C4-2B (cell line): ENCODE measurements around the gene TRERF1.

Experiments used
- ZFX ChIP-seq: fragments of 450-650 bp; IDR thresholded peaks from 2 replicates; pipeline ENCODE4 v1.6.1; 2017
- TF ChIP-seq, protein P1 (sequence below): fragments of 450-650 bp; conservative IDR thresholded peaks from 2 replicates; pipeline ENCODE4 v1.5.1; 2017; ENCODE audit warnings: mild to moderate bottlenecking

DNA sequence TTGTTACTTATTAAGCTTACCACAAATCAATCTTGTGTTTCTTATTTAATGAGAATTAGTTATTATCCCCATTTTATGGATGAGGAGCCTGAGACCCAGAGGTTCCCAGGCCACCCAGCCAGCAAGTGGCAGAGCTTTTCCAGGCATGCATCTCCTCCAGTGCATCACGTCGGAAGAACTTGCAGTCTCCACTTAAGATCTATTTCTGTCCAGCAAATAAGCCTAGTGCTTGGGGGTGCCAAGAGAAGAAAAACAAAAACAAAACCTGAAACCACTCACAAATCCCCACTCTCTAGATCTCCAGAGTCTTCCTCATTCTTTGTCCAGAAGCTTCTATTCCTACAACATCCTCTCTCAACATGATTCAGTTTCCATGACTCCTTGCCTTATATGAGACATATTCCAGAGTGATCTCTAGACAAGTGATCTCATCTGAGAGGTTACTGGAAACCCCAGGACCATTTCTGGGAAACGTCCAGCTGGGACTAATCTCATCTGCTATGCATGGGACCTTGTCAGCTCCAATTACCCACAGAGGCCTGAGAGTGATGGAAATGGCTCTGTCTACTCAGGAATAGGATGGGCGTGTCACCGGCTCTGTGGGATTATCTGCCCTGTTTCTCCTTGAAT, 261.1 kb downstream of the TRERF1 start:
- TF ChIP-seq, protein P1, sequence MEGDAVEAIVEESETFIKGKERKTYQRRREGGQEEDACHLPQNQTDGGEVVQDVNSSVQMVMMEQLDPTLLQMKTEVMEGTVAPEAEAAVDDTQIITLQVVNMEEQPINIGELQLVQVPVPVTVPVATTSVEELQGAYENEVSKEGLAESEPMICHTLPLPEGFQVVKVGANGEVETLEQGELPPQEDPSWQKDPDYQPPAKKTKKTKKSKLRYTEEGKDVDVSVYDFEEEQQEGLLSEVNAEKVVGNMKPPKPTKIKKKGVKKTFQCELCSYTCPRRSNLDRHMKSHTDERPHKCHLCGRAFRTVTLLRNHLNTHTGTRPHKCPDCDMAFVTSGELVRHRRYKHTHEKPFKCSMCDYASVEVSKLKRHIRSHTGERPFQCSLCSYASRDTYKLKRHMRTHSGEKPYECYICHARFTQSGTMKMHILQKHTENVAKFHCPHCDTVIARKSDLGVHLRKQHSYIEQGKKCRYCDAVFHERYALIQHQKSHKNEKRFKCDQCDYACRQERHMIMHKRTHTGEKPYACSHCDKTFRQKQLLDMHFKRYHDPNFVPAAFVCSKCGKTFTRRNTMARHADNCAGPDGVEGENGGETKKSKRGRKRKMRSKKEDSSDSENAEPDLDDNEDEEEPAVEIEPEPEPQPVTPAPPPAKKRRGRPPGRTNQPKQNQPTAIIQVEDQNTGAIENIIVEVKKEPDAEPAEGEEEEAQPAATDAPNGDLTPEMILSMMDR = no peak
- TF ChIP-seq ZFX = no peak
